WERI-Rb-1 (cell line): ENCODE results near the gene SLC35D2.

ENCODE experiments used
- DNase-seq: peaks from one replicate; pipeline ENCODE4 v3.0.0-alpha.2; 2020
- H3K27ac ChIP-seq: fragments of 250-450 bp; sonication (Bioruptor Pico); 2 replicates; pipeline ENCODE4 v1.5.1; 2020; ENCODE audit warnings: mild to moderate bottlenecking, moderate library complexity
- H3K27me3 ChIP-seq: fragments of 250-450 bp; sonication (Bioruptor Pico); 2 replicates; pipeline ENCODE4 v1.5.1; 2021; ENCODE audit warnings: mild to moderate bottlenecking, low read depth, moderate library complexity; ENCODE audit not compliant: insufficient read depth, severe bottlenecking
- H3K36me3 ChIP-seq: fragments of 250-450 bp; sonication (Bioruptor Pico); 2 replicates; pipeline ENCODE4 v1.5.1; 2020; ENCODE audit warnings: mild to moderate bottlenecking, moderate library complexity
- H3K4me3 ChIP-seq: 2 replicates; pipeline ENCODE4 v1.5.1; 2011; ENCODE audit warnings: low read depth, mild to moderate bottlenecking, control low read depth, low read length
- H3K9me3 ChIP-seq: fragments of 250-450 bp; sonication (Bioruptor Pico); 2 replicates; pipeline ENCODE4 v1.5.1; 2021; ENCODE audit warnings: mild to moderate bottlenecking, moderate library complexity; ENCODE audit not compliant: severe bottlenecking
- CTCF ChIP-seq: IDR thresholded peaks from 2 replicates; pipeline ENCODE4 v1.5.1; 2011; ENCODE audit warnings: low read depth, mild to moderate bottlenecking, control low read depth, inconsistent platforms, low read length

The SLC35D2 gene

GRCh38 chr9:96394832-96395496 lies 11.5 kb upstream of the SLC35D2 start:
- no peak overlapping the region for H3K4me3 ChIP-seq
- no peaks in the 10 kb centered on the region for H3K9me3 ChIP-seq
- TF ChIP-seq CTCF = no peak
- H3K36me3 ChIP-seq = peaks cover 83% of the 10 kb centered on the region
- no peaks in the 10 kb centered on the region for H3K27me3 ChIP-seq
- peak overlapping the region; percentile 27; the same call in 1 of the 2 replicates for H3K27ac ChIP-seq
- DNase-seq = no peak

DNA sequence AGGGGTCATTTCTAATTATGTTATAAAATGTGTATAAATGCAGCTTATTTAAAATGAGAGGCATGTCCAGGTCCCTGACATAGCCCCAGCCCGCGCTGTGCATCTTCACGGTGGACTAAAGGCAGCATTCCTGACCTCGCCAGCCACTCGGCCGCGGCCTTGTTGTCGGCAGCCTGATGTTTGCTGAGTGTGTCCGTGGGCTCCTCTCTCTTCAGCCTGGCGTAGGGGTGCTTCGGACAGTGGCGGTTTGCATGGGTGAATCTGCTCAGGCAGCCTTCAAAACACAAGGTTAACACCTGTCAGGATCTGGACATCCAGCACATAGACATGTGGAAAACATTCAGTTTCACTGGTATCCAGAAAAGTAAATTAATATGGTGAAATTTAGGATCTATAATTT lies 8.8 kb upstream of the SLC35D2 start:
- H3K36me3 ChIP-seq = peaks cover 93% of the 10 kb centered on the region
- no peak for DNase-seq

GRCh38 chr9:96391021-96391765 lies 7.7 kb upstream of the SLC35D2 start:
- no peaks in the 10 kb centered on the region for H3K27me3 ChIP-seq
- no peak overlapping the region for H3K27ac ChIP-seq
- TF ChIP-seq CTCF = no peak
- H3K36me3 ChIP-seq = peaks cover 93% of the 10 kb centered on the region
- DNase-seq = no peak
- no peaks in the 10 kb centered on the region for H3K9me3 ChIP-seq
- H3K4me3 ChIP-seq = no peak overlapping the region

More for the DNA sequence above, 8.8 kb upstream of the SLC35D2 start:
- Histone ChIP-seq H3K9me3 (no peaks in the 10 kb centered on the region), H3K4me3 (no peak overlapping the region), H3K27me3 (no peaks in the 10 kb centered on the region), H3K27ac (no peak overlapping the region)
- TF ChIP-seq CTCF = no peak

GRCh38 chr9:96388144-96388543 lies 4.6 kb upstream of the SLC35D2 start:
- Histone ChIP-seq H3K9me3 (no peaks in the 10 kb centered on the region), H3K4me3 (no peak overlapping the region), H3K36me3 (peaks cover 87% of the 10 kb centered on the region), H3K27ac (no peak overlapping the region), H3K27me3 (no peaks in the 10 kb centered on the region)
- no peak for TF ChIP-seq CTCF
- no peak for DNase-seq

DNA sequence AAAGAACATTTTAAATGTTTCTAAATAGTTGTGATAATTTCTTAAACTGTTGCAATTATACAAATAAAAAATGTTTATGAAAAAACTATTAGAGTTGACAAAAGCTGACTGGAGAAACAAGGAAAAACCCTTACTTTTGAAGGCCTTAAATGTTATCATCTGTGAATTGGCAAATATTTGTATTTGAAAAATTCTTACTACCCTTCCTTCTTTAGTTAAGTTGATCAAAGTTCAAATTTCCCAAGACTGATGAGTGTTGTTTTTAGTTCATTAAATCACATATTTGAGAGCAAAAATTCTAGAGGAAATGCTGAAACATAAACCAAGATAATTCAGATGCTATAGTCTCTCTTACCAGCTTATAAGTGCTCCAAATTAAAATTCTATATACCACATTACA lies 2.6 kb upstream of the SLC35D2 start:
- peaks cover 67% of the 10 kb centered on the region for H3K36me3 ChIP-seq
- no peak overlapping the region for H3K27ac ChIP-seq
- no peak for DNase-seq
- TF ChIP-seq CTCF = no peak
- H3K4me3 ChIP-seq = no peak overlapping the region
- H3K9me3 ChIP-seq = no peaks in the 10 kb centered on the region
- no peaks in the 10 kb centered on the region for H3K27me3 ChIP-seq
